Mesenchymal stem cell (in vitro differentiated cells and primary cell): ENCODE measurements around the gene YIF1A.

Experiments
- DNase-seq: peaks from one replicate; pipeline ENCODE4 v3.0.0-alpha.2; 2013
- H2AFZ ChIP-seq: one replicate; pipeline ENCODE4 v1.6.1; 2013; ENCODE audit warnings: low read depth, mild to moderate bottlenecking, control low read depth, inconsistent platforms, low read length, moderate library complexity
- H2AK5ac ChIP-seq: 2 replicates; pipeline ENCODE4 v1.6.1; 2013; ENCODE audit warnings: low read length, moderate library complexity, mild to moderate bottlenecking, inconsistent platforms; ENCODE audit not compliant: severe bottlenecking
- H2BK120ac ChIP-seq: one replicate; pipeline ENCODE4 v1.6.1; 2013; ENCODE audit warnings: low read depth, mild to moderate bottlenecking, inconsistent platforms, low read length, moderate library complexity
- H2BK12ac ChIP-seq, 2 experiments: one replicate each; pipeline ENCODE4 v1.6.1; 2013; ENCODE audit warnings: inconsistent platforms in 2 of 2, low read length in 2 of 2, mild to moderate bottlenecking in 2 of 2, moderate library complexity in 2 of 2, control low read depth in 1 of 2
- H2BK15ac ChIP-seq: one replicate; pipeline ENCODE4 v1.6.1; 2013; ENCODE audit warnings: mild to moderate bottlenecking, low read depth, inconsistent platforms; ENCODE audit not compliant: poor library complexity, severe bottlenecking
- H2BK5ac ChIP-seq: 2 replicates; pipeline ENCODE4 v1.6.1; 2013; ENCODE audit warnings: low read depth, mild to moderate bottlenecking, low read length, control low read depth, inconsistent platforms; ENCODE audit not compliant: poor library complexity, severe bottlenecking
- H3K14ac ChIP-seq, 2 experiments: one replicate each; pipeline ENCODE4 v1.6.1; 2013; ENCODE audit warnings: inconsistent platforms in 2 of 2, low read length in 2 of 2, control low read depth in 1 of 2, mild to moderate bottlenecking in 1 of 2, moderate library complexity in 1 of 2
- H3K18ac ChIP-seq, 2 experiments: one replicate each; pipeline ENCODE4 v1.6.1; 2013; ENCODE audit warnings: inconsistent platforms in 2 of 2, low read length in 2 of 2, control low read depth in 1 of 2, low read depth in 1 of 2, mild to moderate bottlenecking in 1 of 2
- H3K23ac ChIP-seq, 2 experiments: one replicate each; pipeline ENCODE4 v1.6.1; 2013; ENCODE audit warnings: inconsistent platforms in 2 of 2, low read length in 2 of 2, mild to moderate bottlenecking in 2 of 2, moderate library complexity in 2 of 2, control low read depth in 1 of 2
- H3K27ac ChIP-seq: 2 replicates; pipeline ENCODE4 v1.5.1; 2013; ENCODE audit warnings: mild to moderate bottlenecking, moderate library complexity, low read length, control low read depth, inconsistent platforms; ENCODE audit not compliant: poor library complexity, severe bottlenecking
- H3K27me3 ChIP-seq, 2 experiments: 2 replicates each; pipeline versions ENCODE4 v1.6.1 to v1.7.0; 2013; ENCODE audit warnings: low read length in 2 of 2, mild to moderate bottlenecking in 2 of 2, moderate library complexity in 2 of 2, control low read depth in 1 of 2, inconsistent platforms in 1 of 2; ENCODE audit not compliant: control insufficient read depth in 1 of 2, insufficient read depth in 1 of 2
- H3K36me3 ChIP-seq, 2 experiments: 2 replicates each; pipeline versions ENCODE4 v1.6.1 to v1.7.0; 2013; ENCODE audit warnings: low read length in 2 of 2, control low read depth in 1 of 2, inconsistent platforms in 1 of 2, low read depth in 1 of 2, mild to moderate bottlenecking in 1 of 2; ENCODE audit not compliant: insufficient read depth in 2 of 2, control insufficient read depth in 1 of 2
- H3K4ac ChIP-seq, 2 experiments: one replicate each; pipeline ENCODE4 v1.6.1; 2013; ENCODE audit warnings: inconsistent platforms in 2 of 2, low read length in 2 of 2, mild to moderate bottlenecking in 2 of 2, moderate library complexity in 2 of 2, control low read depth in 1 of 2, low read depth in 1 of 2
- H3K4me1 ChIP-seq: 2 replicates; pipeline ENCODE4 v1.6.1; 2013; ENCODE audit warnings: low read depth, low read length, control low read depth; ENCODE audit not compliant: control insufficient read depth, insufficient read depth
- H3K4me2 ChIP-seq: 2 replicates; pipeline ENCODE4 v1.6.1; 2013; ENCODE audit warnings: low read length, mild to moderate bottlenecking, inconsistent platforms; ENCODE audit not compliant: poor library complexity, severe bottlenecking
- H3K4me3 ChIP-seq, 2 experiments: 2 replicates each; pipeline versions ENCODE4 v1.5.1 to v1.7.0; 2013; ENCODE audit warnings: low read length in 2 of 2, mild to moderate bottlenecking in 2 of 2, control low read depth in 1 of 2, low read depth in 1 of 2; ENCODE audit not compliant: insufficient read depth in 1 of 2
- H3K79me1 ChIP-seq: replicated peaks from 2 replicates; pipeline ENCODE4 v1.6.1; 2013; ENCODE audit warnings: mild to moderate bottlenecking, control low read depth, low read length, inconsistent platforms; ENCODE audit not compliant: poor library complexity, severe bottlenecking
- H3K9ac ChIP-seq: 2 replicates; pipeline ENCODE4 v1.7.0; 2013; ENCODE audit warnings: mild to moderate bottlenecking, low read length, moderate library complexity
- H3K9me3 ChIP-seq: 2 replicates; pipeline ENCODE4 v1.7.0; 2013; ENCODE audit warnings: mild to moderate bottlenecking, low read length; ENCODE audit not compliant: control insufficient read depth
- H4K8ac ChIP-seq: one replicate; pipeline ENCODE4 v1.6.1; 2013; ENCODE audit warnings: inconsistent platforms, mild to moderate bottlenecking, low read length, moderate library complexity
- H4K91ac ChIP-seq: one replicate; pipeline ENCODE4 v1.6.1; 2013; ENCODE audit warnings: mild to moderate bottlenecking, low read length, inconsistent platforms
- WGBS: methylation state at CpG from one replicate; pipeline ENCODE4 v1.1.7; 2013; ENCODE audit warnings: mixed read lengths; 5-methylcytosine and 5-hydroxymethylcytosine counted together

YIF1A gene

DNA sequence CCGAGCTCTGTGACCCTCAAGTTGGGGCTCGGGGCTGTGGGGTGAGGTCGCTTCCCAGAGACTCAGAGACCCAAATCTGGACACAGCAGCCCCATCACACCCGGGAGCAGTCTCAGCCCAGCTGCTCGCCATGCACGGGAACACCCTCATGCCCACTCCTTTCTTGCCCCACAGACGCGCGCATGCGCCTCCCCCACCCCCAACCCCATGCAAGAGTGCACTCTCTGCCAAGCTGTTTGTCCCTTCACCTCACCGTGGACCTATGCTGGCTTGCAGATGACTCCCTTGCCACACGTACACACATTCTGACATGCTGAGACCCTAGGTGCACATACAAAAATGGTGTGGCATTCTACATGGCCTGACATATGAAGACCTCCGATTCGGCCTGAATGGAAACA lies 28.4 kb upstream of the YIF1A start:
- H3K27ac ChIP-seq: peak overlapping the region; percentile 67
- DNase-seq: peak; percentile 74
- peak overlapping the region; percentile 83 for H2BK15ac ChIP-seq
- peak overlapping the region; percentile 57 for H3K4me2 ChIP-seq
- H3K9me3 ChIP-seq: no peaks in the 10 kb centered on the region
- peak overlapping the region; percentile 95 for H4K8ac ChIP-seq
- peak overlapping the region; percentile 96 to 99 for H3K18ac ChIP-seq
- H2BK12ac ChIP-seq: peak overlapping the region; percentile 90 to 99
- H3K4ac ChIP-seq: peak overlapping the region; percentile 95 to 96
- no peak overlapping the region for H2BK5ac ChIP-seq
- no peaks in the 10 kb centered on the region for H3K27me3 ChIP-seq
- H3K79me1 ChIP-seq: peaks cover 5% of the 10 kb centered on the region
- H2AFZ ChIP-seq: peak overlapping the region; percentile 36
- H3K23ac ChIP-seq: peak overlapping the region in 1 of 2 experiments; percentile 81
- 16% methylated on average over 11 of the region's 14 CpGs for WGBS
- peaks cover 49% of the 10 kb centered on the region for H3K4me1 ChIP-seq
- peak overlapping the region in 1 of 2 experiments; percentile 62 for H3K4me3 ChIP-seq
- H4K91ac ChIP-seq: peak overlapping the region; percentile 100
- H3K9ac ChIP-seq: peak overlapping the region; percentile 81
- peaks cover 8 to 17% of the 10 kb centered on the region in 2 experiments for H3K36me3 ChIP-seq
- H2BK120ac ChIP-seq: peak overlapping the region; percentile 99
- H2AK5ac ChIP-seq: peak overlapping the region; percentile 18
- H3K14ac ChIP-seq: peak overlapping the region in 1 of 2 experiments; percentile 96

DNA sequence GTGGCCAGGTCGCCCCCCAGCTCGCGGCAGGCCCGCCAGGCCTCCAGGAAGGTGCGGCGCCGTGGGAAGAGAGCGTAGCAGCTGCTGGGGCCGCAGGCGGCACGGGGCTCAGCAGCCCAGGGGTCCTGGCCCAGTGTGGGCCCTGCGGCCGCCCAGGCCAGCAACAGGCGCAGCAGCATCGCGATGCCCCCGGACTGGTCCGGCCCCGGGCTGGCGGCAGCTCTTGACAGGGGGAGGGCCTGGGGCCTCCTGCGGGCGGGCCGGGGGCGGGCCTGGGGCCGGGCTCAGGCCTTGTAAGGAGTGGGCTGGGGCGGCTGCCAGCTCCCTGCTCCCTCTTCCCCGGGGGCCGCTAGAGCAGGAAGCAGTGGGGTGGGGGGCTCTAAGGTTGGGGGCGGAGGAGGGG lies 27.9 kb upstream of the YIF1A start, which contains the start of gene CD248:
CD248 (minus strand) TSS at position 196 of the 403 bp plus-strand sequence; CDS start at position 179, 17 bp downstream.
- Histone ChIP-seq H3K4me2 (peak within 1 kb of the TSS; percentile 69), H3K18ac (peak within 1 kb of the TSS; percentile 96 to 99), H3K4me1 (peaks cover 51% of the 10 kb centered on the region), H2BK5ac (no peak within 1 kb of the TSS), H2BK12ac (peak within 1 kb of the TSS; percentile 90 to 99), H3K14ac (peak within 1 kb of the TSS in 1 of 2 experiments; percentile 98), H2BK15ac (peak within 1 kb of the TSS; percentile 87), H3K27ac (peak within 1 kb of the TSS; percentile 67), H3K36me3 (peaks cover 8 to 17% of the 10 kb centered on the region in 2 experiments), H2AK5ac (peak within 1 kb of the TSS; percentile 49), H3K27me3 (no peaks in the 10 kb centered on the region), H3K79me1 (peaks cover 5% of the 10 kb centered on the region), H2BK120ac (peak within 1 kb of the TSS; percentile 99), H4K8ac (peak within 1 kb of the TSS; percentile 95), H2AFZ (peak within 1 kb of the TSS; percentile 36), H3K4me3 (peak within 1 kb of the TSS; percentile 23 to 99), H3K4ac (peak within 1 kb of the TSS; percentile 95 to 96), H3K9me3 (no peaks in the 10 kb centered on the region), H3K23ac (peak within 1 kb of the TSS in 1 of 2 experiments; percentile 94), H3K9ac (peak within 1 kb of the TSS; percentile 94), H4K91ac (peak within 1 kb of the TSS; percentile 100)
- peak; percentile 82 for DNase-seq
- 22% methylated on average over 22 of the region's 29 CpGs for WGBS

DNA sequence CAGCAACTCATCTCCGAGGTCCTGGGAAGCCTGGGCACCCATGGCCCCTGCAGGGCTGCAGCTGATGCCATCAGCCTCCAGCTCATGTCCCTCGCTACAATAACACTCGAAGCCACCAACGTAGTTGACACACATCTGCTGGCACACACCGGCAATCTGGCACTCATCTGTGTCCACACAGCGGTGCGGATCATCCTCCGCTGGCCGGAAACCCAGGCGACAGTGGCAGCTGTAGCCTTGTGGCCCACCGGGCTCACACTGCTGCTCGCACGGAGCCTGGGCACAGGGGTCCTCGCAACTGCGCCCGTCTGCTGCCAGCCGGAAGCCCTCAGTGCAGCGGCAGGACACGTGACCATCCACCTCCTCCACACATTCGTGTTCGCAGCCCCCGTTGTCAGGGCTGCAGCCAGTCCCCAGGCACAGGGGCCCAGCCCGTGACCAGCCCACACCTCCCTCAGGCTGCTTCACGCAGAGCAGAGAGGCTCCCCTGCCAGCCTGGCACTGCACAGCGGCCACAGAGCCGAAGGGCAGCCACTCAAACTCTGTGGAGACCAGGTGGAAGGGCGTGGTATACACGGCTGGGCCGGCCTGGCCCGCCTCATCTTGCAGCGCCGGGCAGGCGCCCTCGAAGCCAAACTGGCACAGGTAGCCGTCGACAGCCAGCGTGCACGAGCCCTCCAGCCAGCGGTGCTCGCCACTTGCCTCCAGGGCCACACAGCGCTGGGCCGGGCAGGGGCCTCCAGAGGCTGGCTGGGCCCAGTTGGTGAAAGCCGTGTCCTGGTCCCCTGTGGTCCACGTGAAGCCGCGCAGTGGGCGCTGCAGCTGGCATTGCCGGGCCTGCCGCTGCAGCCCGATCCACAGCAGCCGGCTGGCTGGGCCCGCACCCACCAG lies 27.2 kb upstream of the YIF1A start:
- Histone ChIP-seq H3K4ac (peak overlapping the region; percentile 62 to 90), H4K91ac (peak overlapping the region; percentile 67), H3K23ac (peak overlapping the region in 1 of 2 experiments; percentile 66), H2BK120ac (peak overlapping the region; percentile 71), H2BK5ac (no peak overlapping the region), H3K14ac (peak overlapping the region in 1 of 2 experiments; percentile 98), H3K79me1 (peaks cover 5% of the 10 kb centered on the region), H3K27ac (no peak overlapping the region), H3K9ac (peak overlapping the region; percentile 94), H3K4me1 (peaks cover 51% of the 10 kb centered on the region), H3K4me3 (peak overlapping the region; percentile 23 to 99), H2BK12ac (peak overlapping the region; percentile 71 to 91), H2BK15ac (peak overlapping the region; percentile 87), H3K18ac (peak overlapping the region; percentile 81 to 93), H4K8ac (peak overlapping the region; percentile 66), H3K9me3 (no peaks in the 10 kb centered on the region), H2AK5ac (peak overlapping the region; percentile 49), H3K36me3 (peaks cover 8 to 17% of the 10 kb centered on the region in 2 experiments), H3K4me2 (peak overlapping the region; percentile 69), H2AFZ (no peak overlapping the region), H3K27me3 (no peaks in the 10 kb centered on the region)
- DNase-seq: no peak
- 84% methylated on average over 52 of the region's 52 CpGs for WGBS

DNA sequence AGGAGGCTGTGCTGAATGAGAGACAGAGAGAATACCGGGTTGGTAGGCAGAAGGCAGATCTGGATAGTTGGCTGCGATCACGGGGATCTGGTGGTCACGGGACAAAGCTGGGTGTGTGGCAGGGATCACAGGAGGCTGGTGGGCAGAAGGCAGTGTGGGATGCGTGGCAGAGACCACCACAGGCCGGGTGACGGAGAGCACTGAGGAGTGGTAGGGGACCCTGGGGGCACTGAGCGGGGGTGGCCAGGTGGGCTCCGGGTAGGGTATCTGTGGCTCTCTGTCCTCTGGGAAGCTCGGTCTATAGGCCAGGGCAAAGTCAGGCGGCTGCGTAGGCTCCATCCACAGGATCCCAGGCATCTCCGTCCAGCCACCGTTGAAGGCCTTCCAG lies 26.5 kb upstream of the YIF1A start:
- Histone ChIP-seq H3K18ac (peak overlapping the region in 1 of 2 experiments; percentile 55), H2AFZ (no peak overlapping the region), H2AK5ac (no peak overlapping the region), H2BK5ac (no peak overlapping the region), H3K23ac (no peak overlapping the region), H2BK12ac (peak overlapping the region; percentile 28 to 91), H3K14ac (peak overlapping the region in 1 of 2 experiments; percentile 81), H3K4me1 (peaks cover 51% of the 10 kb centered on the region), H3K4me2 (no peak overlapping the region), H3K79me1 (peaks cover 5% of the 10 kb centered on the region), H3K27ac (no peak overlapping the region), H4K91ac (peak overlapping the region; percentile 67), H3K9ac (peak overlapping the region; percentile 94), H3K27me3 (no peaks in the 10 kb centered on the region), H3K9me3 (no peaks in the 10 kb centered on the region), H4K8ac (no peak overlapping the region), H2BK15ac (peak overlapping the region; percentile 71), H3K4me3 (peak overlapping the region in 1 of 2 experiments; percentile 99), H2BK120ac (no peak overlapping the region), H3K36me3 (peaks cover 8 to 17% of the 10 kb centered on the region in 2 experiments), H3K4ac (no peak overlapping the region)
- DNase-seq: no peak
- WGBS: 97% methylated on average over 14 of the region's 14 CpGs
